ENCODE data around the gene PABPC4L.

Gene PABPC4L

GRCh38 chr4:134189949-134190348 is 11.6 kb downstream of the PABPC4L start:
- no peak overlapping the region for H3K27ac ChIP-seq (ENCODE audit: low read depth, low read length, severe bottlenecking)
- no peaks in the 10 kb centered on the region for H3K4me1 ChIP-seq (ENCODE audit: control insufficient read depth, insufficient read depth, low read length, poor library complexity, severe bottlenecking)
- no peaks in the 10 kb centered on the region for H3K9me3 ChIP-seq (ENCODE audit: control insufficient read depth, low read length)
- no peaks in the 10 kb centered on the region for H3K36me3 ChIP-seq (ENCODE audit: control insufficient read depth, insufficient read depth, low read length)
- H3K4me3 ChIP-seq (ENCODE audit: extremely low read depth, insufficient read depth, low read length, poor library complexity, severe bottlenecking), result no peak overlapping the region
- WGBS, 2 experiments (ENCODE audit: insufficient coverage in 2 of 2), result no CpG with 5 or more reads among the region's 1 CpG

GRCh38 chr4:134189480-134189879 is 12.1 kb downstream of the PABPC4L start:
- WGBS, 2 experiments (ENCODE audit: insufficient coverage in 2 of 2), result no CpG with 5 or more reads among the region's 1 CpG
- Histone ChIP-seq H3K4me3 (ENCODE audit: extremely low read depth, insufficient read depth, low read length, poor library complexity, severe bottlenecking) (no peak overlapping the region), H3K4me1 (ENCODE audit: control insufficient read depth, insufficient read depth, low read length, poor library complexity, severe bottlenecking) (no peaks in the 10 kb centered on the region), H3K27ac (ENCODE audit: low read depth, low read length, severe bottlenecking) (no peak overlapping the region), H3K9me3 (ENCODE audit: control insufficient read depth, low read length) (no peaks in the 10 kb centered on the region), H3K36me3 (ENCODE audit: control insufficient read depth, insufficient read depth, low read length) (no peaks in the 10 kb centered on the region)

- H3K4me3 ChIP-seq (ENCODE audit: extremely low read depth, insufficient read depth, low read length, poor library complexity, severe bottlenecking), result no peak overlapping the region
- no peaks in the 10 kb centered on the region for H3K4me1 ChIP-seq (ENCODE audit: control insufficient read depth, insufficient read depth, low read length, poor library complexity, severe bottlenecking)
Measured at GRCh38 chr4:134178706-134179105, 22.9 kb downstream of the PABPC4L start.

GRCh38 chr4:134174271-134174670 is 27.3 kb downstream of the PABPC4L start:
- Histone ChIP-seq H3K36me3 (ENCODE audit: control insufficient read depth, insufficient read depth, low read length) (no peaks in the 10 kb centered on the region), H3K4me3 (ENCODE audit: extremely low read depth, insufficient read depth, low read length, poor library complexity, severe bottlenecking) (no peak overlapping the region), H3K9me3 (ENCODE audit: control insufficient read depth, low read length) (peaks cover 3% of the 10 kb centered on the region), H3K27ac (ENCODE audit: low read depth, low read length, severe bottlenecking) (no peak overlapping the region), H3K4me1 (ENCODE audit: control insufficient read depth, insufficient read depth, low read length, poor library complexity, severe bottlenecking) (no peaks in the 10 kb centered on the region)
- WGBS, 2 experiments (ENCODE audit: insufficient coverage in 2 of 2), result 100% methylated on average over 1 of the region's 1 CpG; no CpG with 5 or more reads in 1 of the 2 experiments

More at GRCh38 chr4:134178706-134179105, 22.9 kb downstream of the PABPC4L start:
- no peaks in the 10 kb centered on the region for H3K9me3 ChIP-seq (ENCODE audit: control insufficient read depth, low read length)
- no peak overlapping the region for H3K27ac ChIP-seq (ENCODE audit: low read depth, low read length, severe bottlenecking)
- H3K36me3 ChIP-seq (ENCODE audit: control insufficient read depth, insufficient read depth, low read length), result no peaks in the 10 kb centered on the region

- Histone ChIP-seq H3K9me3 (ENCODE audit: control insufficient read depth, low read length) (no peaks in the 10 kb centered on the region), H3K27ac (ENCODE audit: low read depth, low read length, severe bottlenecking) (no peak overlapping the region), H3K4me3 (ENCODE audit: extremely low read depth, insufficient read depth, low read length, poor library complexity, severe bottlenecking) (no peak overlapping the region), H3K36me3 (ENCODE audit: control insufficient read depth, insufficient read depth, low read length) (no peaks in the 10 kb centered on the region), H3K4me1 (ENCODE audit: control insufficient read depth, insufficient read depth, low read length, poor library complexity, severe bottlenecking) (no peaks in the 10 kb centered on the region)
- no CpG with 5 or more reads among the region's 2 CpGs for WGBS, 2 experiments (ENCODE audit: insufficient coverage in 2 of 2)
Measured at GRCh38 chr4:134160211-134160610, 41.4 kb downstream of the PABPC4L start.

- Histone ChIP-seq H3K36me3 (ENCODE audit: control insufficient read depth, insufficient read depth, low read length) (no peaks in the 10 kb centered on the region), H3K4me1 (ENCODE audit: control insufficient read depth, insufficient read depth, low read length, poor library complexity, severe bottlenecking) (no peaks in the 10 kb centered on the region), H3K27ac (ENCODE audit: low read depth, low read length, severe bottlenecking) (no peak overlapping the region), H3K4me3 (ENCODE audit: extremely low read depth, insufficient read depth, low read length, poor library complexity, severe bottlenecking) (no peak overlapping the region), H3K9me3 (ENCODE audit: control insufficient read depth, low read length) (no peaks in the 10 kb centered on the region)
- WGBS, 2 experiments (ENCODE audit: insufficient coverage in 2 of 2), result 85 to 100% methylated on average over 3 to 4 of the region's 4 CpGs
Measured at GRCh38 chr4:134154097-134154496, 47.5 kb downstream of the PABPC4L start.

GRCh38 chr4:134147941-134148340 is 53.6 kb downstream of the PABPC4L start:
- no peak overlapping the region for H3K4me3 ChIP-seq (ENCODE audit: extremely low read depth, insufficient read depth, low read length, poor library complexity, severe bottlenecking)
- no peaks in the 10 kb centered on the region for H3K4me1 ChIP-seq (ENCODE audit: control insufficient read depth, insufficient read depth, low read length, poor library complexity, severe bottlenecking)
- H3K36me3 ChIP-seq (ENCODE audit: control insufficient read depth, insufficient read depth, low read length), result no peaks in the 10 kb centered on the region
- H3K27ac ChIP-seq (ENCODE audit: low read depth, low read length, severe bottlenecking), result no peak overlapping the region
- H3K9me3 ChIP-seq (ENCODE audit: control insufficient read depth, low read length), result peaks cover 7% of the 10 kb centered on the region
